ENCODE measurements around the gene DHDDS.

The DHDDS gene

DNA sequence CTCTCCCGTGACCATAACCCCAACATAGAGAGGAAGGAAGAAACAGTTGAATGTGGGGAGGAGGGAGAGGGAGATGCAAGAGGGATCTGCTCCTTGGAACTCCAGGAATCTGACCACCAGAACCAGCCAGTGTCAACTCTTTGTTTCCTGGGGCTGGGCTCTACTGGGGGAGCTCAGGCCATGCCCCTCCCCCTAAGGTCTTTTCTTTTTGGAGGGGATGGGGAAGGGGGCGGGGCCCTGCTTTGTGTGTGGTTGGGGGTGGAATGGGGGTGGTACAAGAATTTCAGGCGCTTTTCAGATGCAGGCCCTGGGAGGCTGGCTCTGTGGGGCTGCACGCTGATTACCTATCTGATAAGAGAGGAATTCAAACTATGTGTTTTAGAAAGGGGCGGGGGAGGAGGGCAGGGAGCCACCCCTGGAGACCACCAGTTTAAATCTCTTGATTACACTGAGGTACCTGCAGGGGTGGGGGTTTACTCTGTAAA is 13.2 kb upstream of the DHDDS start:
- no peak for DNase-seq (ENCODE audit: low spot score)

DNA sequence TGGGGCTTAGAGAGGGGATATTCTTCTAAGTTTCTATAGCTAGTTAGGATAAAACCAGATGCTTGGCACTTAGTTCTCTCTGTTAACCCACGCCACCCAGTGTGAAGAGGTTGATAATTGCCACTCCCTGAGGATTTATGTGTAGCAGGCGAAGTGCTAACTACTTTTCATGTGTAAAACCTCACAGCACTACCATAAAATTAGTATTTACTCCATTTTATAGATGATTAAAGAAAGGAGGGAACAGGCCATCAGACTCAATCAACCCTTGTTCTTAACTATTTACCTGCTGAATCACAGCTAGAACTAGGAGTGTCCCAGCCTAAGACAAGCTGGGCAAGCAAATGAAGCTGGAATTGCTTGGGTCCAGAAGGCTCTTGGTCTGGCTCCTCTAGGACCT is 12.6 kb upstream of the DHDDS start:
- no peak for DNase-seq (ENCODE audit: low spot score)

DNA sequence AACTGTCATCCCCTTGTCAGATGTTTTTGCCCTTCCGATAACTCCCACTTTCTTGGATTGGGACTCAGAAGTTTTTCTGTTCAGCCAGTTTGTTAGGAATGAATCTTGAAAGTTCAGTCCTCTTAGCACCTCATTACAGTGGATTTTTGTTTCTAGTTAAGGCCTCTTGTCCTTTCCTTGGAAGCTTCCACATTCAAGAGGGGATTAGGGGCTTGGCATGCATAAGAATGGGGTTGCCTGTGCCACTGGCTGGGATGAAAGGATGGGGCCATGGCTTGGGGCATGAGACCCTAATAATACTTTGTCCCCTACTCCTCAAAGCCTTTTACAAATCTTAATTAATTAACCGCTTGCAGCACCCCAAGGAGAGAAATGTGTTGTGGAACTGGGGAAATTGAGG is 2.4 kb upstream of the DHDDS start:
- no peak for DNase-seq (ENCODE audit: low spot score)

DNA sequence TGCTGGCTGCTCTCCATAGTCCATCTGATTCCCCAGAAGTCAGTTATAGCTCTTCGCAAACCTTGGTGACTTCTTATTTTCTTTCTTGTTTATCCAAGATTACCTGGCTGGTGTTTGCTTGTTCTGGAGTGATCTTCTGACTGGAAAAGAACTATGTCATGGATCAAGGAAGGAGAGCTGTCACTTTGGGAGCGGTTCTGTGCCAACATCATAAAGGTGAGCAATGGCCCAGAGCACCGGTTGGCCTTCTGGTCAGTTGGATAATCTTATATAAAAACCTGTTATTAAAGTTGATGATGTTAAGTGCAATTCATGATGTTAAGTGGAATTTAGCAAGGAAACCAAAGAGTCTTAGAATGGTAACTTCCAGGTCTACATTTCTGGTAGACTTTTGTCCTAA is 672 bp downstream of the DHDDS start:
- no peak for DNase-seq (ENCODE audit: low spot score)

DNA sequence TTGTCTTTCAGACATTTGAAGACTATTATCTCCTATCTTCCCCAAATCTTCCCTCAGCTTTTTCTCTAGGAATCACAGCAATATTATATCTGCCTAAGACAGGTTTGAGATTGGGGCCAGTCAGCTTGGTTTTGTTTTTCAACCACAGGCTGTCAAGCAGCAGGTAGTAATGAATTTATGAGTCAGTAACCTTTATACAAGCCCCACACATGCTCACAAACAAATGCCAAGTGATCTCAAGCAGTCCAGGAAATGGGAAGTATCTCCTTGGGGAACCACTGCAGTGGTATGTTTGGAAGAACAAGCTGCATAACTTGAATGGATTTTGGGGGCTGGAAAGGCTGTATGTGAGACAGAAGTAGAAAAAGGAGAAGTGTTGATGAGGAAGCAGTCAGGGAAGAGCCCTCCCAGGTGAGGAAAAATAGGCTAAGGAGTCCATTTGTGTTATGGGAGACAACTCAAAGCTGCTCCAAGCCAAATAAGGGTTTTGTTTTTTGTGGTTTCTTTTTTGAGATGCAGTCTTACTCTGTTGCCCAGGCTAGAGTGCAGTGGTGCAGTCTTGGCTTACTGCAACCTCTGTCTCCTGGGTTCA is 2.1 kb downstream of the DHDDS start:
- no peak for DNase-seq (ENCODE audit: low spot score)

DNA sequence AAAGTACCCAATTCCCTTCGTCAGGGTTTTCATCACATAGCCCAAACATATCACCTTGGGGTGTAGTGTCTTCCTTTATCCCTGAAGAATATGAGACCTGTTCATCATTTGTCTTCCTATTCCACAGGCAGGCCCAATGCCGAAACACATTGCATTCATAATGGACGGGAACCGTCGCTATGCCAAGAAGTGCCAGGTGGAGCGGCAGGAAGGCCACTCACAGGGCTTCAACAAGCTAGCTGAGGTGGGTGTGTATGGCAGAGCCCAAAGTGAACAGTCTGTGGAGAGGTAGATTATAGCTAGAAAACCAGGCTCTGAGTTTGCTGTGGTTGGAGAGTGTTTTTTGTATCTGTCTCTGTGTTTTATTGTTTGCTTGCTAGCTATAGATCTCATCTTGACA is 5.9 kb downstream of the DHDDS start:
- DNase-seq (ENCODE audit: low spot score) = no peak

DNA sequence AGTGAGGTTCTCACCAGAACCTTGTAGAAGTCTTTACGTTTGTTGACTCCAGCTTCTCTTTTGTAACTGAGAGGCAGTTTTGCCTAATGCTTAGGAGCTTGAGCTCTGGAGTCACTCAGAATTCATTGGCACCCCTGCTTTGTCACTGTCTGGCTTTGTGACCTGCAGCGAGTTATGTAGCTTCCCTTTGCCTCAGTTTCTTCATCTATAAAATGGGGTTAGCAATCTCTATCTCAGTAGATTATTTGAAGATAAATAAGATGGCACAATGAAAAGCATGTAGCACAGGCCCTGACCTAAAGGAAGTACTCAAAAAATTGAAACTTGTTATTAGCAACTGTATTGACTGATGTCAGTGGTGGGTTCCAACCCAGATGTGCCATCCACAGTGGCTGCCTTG is 8.1 kb downstream of the DHDDS start:
- DNase-seq (ENCODE audit: low spot score) = no peak

DNA sequence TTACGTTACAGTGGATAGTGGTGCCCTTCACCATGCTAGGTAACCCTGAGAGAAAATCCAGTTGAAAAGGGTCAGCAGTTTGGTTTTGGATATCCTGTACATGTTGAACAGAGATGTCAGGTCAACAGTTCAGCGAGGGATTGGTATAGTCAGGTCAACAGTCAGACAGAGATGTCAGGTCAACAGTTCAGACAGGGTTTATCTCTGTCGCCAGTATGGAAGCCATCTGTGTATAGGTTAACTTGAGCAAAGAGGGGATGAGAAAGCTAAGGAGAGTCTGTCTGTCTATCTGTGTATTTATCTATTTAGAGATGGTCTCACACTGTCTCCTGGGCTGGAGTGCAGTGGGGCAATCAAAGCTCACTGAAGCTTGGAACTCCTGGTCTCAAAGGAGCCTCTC is 17.7 kb downstream of the DHDDS start:
- no peak for DNase-seq (ENCODE audit: low spot score)

DNA sequence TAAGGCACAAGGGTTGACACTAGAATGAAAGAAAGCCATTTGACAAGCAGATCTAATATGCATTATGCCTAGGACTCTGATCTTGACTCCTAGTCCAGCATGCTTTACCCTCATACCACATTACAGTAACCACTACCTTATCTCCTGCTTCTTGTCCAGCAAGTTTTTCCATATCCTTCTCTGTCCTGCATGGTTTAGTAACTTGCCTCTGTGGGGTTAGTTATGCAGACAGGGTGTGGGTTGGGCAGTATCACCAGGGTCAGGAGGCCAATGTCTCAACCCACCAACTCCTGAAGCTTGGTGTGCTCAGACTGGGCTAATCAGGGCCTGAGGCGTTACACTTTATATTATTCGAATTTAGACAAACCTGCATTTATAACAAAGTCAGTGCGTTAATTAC is 18.8 kb downstream of the DHDDS start:
- no peak for DNase-seq (ENCODE audit: low spot score)

DNA sequence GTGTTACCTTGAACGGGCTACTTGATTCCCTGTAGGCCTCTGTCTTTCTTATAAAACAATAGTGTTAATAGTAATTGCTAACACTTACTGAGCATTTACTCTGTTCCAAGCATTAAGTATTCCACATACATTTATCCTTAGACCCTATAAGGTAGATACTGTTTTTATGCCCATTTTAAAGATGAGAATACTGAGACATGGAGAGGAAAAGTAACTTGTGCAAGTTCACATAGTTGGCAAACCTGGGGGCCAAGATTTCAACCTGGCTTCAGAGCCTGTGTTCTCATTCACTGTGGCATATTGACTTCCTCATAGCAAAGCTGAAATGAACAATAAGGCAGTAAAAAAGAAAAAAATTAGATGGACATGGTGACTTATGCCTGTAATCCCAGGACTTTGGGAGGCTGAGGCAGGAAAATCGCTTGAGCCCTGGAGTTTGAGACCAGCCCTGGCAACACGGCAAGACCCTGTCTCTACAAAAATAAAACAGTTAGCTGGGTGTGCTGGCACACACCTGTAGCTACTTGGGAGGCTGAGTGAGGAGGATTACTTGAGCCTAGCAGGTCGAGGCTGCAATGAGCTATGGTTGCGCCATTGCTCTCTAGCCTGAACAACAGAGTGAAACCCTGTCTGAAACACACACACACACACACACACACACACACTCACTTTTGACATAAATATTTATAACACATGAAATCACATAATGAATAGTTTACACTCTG is 20.5 kb downstream of the DHDDS start:
- DNase-seq (ENCODE audit: low spot score) = no peak

DNA sequence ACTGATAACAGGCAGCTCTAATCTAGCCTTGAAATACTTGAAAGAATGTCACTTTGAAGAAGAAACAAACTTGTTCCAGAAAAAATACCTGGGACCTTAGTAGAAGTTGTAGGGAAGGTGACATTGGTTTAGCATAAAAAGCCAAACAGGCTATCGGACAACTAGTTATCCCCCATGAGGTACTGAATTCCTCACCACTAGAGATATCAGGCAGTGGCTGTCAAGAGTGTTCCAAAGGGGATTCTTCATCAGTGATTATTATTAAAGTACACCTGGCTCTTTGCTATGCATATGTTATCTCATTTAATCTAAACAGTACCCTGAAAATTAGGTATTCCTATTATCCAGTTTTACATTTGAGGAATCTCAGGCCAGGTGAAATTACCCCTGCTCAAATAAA is 27.0 kb downstream of the DHDDS start:
- DNase-seq (ENCODE audit: low spot score) = no peak

DNA sequence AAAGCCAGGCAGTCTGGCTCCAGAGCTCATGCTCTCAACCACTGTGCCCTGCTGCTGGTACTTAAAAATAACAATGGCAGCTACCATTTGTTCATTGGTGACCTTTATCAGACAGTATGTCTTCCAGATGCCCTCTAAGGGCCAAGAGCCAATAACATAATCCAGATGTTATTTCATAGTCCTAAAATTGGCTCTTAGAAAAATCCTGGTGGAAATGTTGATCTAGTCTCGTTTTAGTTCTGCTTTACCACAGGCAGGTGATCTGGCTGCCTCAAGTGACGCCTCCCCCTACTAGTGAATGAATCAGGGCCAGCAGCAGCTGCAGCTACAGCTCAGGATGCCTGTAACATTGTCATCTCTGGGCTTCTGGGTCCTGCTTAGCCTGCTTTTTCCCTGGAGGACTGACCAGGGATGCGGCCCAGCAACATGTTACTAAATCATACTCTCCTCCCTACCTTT is 27.5 kb downstream of the DHDDS start:
- no peak for DNase-seq (ENCODE audit: low spot score)

DNA sequence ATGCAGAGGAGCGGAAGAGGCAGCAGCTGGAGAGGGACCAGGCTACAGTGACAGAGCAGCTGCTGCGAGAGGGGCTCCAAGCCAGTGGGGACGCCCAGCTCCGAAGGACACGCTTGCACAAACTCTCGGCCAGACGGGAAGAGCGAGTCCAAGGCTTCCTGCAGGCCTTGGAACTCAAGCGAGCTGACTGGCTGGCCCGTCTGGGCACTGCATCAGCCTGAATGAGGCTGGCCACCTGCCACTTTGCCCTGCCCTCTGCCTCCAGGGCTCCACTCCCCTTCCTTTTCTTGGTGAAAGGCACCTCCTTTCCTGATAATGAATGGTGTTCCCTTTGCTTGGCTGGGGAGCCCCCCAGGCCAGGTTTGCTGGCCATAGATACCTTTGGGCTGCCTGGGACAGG is 36.8 kb downstream of the DHDDS start:
- DNase-seq (ENCODE audit: low spot score) = no peak

DNA sequence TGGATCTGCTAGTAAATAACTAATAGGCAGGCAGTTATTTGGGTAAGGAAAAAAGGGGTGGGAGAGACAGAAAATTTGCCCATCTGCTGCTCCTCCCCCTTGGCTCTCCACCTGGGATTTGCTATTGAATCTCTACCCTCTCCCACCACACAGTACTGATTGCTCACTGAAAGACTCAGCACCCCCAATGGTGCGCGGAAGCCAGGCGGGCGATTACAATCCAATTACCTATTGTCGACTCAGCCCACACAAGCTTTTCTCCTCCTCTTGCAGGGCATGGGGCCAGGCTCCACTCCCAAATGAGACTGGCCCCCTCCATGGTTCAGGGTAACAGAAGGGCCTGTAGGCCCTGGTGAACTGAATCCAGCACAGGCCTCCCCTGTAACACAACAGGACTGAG is 37.4 kb downstream of the DHDDS start:
- no peak for DNase-seq (ENCODE audit: low spot score)

DNA sequence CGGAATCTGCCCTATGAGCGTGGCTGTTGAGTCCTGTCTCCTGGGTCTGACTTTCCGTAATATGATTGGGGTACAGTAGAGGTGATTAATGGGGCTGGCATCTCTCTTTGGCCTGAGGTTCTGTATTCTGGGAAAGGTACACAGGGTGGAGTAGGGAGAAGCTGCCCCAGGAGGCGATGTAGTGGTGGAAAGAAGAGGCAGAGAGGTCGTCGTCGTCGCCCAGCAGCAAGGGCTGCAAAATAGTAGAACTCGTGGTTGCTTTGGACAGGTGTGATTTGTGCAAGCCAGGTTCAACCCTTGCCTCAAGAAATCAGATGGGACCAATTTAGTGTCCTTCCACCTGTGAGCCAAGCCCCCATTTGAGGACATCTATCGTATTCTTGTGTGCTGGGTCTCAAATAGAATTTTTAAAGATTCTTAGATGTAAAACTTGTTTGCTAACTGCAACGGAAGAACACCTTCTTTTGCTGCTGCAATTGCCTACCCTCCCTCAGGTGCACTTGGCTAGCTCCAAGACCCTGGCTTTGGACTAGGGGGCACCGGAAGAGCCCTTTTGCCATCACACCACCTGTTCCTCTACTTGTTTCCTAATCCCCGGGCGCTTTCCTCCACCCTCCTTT is 38.9 kb downstream of the DHDDS start:
- DNase-seq (ENCODE audit: low spot score) = no peak

DNA sequence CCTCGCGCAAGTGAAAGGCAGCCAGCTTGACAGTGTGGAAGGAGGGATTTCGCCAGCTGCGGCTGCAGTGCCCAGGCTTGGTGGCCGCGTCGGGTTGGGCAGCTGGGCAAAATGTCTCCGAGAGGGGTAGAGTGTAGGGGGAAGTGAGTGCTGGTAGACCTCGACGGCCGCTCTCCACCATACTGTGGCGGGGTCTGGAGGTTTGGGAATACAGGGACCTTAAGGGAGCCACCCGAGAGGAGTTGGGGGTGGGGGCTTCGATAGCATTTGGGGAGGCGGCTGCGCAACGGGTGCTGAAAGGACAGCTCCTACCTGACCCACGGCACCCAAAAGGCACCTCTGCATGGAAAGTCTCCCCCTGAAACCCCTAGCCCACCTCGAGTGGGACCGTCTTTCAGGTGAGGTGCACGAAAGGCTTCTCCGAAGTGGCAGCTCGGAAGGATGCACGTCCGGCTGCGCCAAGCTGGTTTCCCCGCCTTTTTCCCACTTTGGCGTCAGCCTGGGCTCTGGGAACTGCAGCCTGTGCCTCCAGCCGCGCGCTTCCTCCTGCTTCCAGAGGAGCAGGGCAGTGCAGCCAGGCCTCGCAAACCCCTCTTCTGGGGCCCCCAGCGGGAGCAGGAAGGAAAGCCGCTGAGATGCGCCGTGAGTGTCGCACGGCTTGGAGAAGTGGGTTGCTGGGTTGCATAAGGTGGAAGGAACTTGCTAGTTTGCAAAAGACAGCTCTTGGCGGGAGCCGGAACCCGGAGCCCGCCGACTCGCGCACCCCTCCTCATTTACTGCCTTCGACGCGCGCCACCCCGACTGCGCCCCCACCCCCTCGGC is 39.6 kb downstream of the DHDDS start:
- DNase-seq (ENCODE audit: low spot score) = no peak

DNA sequence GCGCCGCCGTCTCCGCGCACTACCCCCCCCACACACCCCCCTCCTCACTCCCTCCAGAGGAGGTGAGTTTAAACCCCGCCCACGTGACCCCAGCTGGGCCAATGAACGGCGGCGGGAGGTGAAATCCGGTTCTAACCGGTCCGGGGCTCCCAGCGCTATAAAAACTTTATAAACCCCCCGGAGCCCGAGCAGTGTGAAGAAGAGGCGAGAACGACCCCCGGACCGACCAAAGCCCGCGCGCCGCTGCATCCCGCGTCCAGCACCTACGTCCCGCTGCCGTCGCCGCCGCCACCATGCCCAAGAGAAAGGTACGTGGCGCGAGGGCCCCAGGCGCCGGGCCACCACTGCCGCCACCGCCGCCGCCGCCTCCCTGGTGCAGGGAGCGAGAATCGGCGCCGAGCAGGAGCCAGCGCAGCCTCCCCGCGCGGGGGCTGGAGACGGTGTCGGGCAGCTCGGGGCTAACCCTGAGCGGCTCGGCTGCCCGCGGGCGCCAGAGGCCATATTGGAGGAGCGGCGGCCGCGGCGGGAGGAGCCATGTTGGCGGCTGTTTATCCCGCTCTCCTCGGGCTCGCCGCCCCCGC is 40.3 kb downstream of the DHDDS start, which contains the start of gene HMGN2:
TSS of gene HMGN2 (plus strand) at position 121 of the 581 bp plus-strand sequence. CDS start at position 294, 173 bp downstream.
- peak; percentile 80 for DNase-seq (ENCODE audit: low spot score)

DNA sequence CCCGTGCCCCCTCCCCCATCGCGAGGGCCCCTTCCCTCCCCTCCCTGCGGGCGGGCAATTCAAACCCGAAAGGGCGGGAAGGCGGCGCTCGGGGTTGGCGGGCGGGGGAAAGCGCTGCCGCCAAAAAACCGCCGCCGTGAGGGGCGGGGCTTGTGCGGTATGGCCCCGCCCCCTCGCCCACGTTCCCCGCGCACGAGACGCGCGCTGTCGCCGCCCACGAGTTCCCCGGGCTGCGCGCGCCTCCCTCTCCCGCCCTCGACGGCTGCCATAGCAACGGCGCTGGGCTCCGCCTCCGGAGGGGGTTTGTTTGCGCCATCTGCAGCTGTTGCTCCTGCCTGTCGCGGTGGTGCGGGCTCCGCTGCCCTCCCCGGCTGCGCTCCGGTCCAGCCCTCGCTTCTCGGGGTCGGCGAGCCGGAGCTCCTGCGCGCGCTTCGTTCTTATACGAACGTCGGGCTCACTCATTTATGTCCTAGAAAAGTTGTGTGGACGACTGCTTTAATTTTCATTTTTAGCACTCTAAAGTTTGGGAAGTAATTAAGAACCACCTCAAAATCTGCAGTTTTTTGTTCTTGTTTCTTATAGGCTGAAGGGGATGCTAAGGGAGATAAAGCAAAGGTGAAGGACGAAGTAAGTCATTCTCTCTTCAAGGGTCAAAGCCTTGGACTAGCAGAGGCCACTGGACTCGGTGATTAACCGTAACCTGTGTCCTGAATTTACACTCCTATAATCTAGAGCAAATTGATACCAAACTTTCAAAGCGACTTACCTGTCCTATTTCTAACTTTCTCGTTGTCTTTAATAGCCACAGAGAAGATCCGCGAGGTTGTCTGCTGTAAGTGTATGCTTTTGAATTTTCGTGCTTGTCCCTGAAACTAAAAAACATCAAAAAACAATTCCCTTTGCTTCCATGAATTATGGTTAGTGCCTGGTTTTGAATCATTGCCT is 41.1 kb downstream of the DHDDS start:
- peak; percentile 98 for DNase-seq (ENCODE audit: low spot score)

DNA sequence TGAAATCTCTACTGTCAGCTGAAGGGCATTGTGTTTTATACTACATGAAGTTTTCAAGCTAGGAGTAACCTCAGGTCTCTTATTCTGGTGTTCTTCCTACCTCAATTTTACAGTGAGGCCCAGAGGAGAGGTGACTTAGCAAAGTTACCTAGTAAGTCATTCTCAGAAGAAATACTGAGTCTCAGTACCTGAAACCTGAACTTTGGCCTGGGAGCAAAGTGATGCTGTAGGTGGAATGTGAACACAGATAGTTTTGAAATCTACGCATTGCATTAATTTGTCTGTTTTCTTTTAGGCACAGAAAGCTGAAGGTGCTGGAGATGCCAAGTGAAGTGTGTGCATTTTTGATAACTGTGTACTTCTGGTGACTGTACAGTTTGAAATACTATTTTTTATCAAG is 42.7 kb downstream of the DHDDS start:
- DNase-seq (ENCODE audit: low spot score) = no peak

DNA sequence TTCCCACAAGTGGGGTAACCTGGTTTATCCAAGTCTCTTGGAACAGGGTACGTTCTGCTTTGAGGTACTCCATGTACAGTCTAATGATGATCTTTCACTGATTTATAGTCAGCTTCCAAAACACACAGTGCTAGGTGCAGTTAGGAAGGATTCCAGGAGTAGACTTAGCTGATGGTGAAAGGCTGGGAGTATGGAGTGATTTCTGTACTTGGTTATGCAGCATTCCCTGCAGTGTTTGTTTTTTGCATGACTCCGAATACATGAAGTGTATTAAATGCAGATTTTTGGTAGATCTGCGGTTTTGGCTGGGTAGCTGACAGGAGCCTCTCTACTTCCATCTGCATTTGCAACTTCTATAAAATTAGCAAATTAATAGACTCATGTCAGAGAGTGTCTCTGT is 43.9 kb downstream of the DHDDS start:
- no peak for DNase-seq (ENCODE audit: low spot score)

DNA sequence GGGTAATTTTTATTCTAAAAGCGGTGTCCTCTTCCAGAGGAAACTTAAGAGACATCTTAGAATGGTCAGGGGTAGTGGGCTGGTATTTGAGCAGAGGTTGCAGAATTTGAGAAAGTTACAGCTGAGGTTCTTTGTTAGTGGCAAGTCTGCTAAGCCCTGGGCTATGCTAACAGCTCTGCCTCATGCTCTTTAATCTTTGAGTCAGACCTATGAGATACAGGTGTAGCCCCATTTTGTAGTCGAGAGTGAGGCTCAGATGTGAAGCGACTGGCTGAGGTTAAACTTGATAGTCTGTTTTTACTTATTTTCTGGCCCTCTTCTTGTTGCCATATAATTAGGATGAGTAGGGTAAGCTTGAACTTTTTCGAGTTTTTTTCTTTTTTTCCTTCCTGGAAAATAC is 44.8 kb downstream of the DHDDS start:
- DNase-seq (ENCODE audit: low spot score) = no peak
